Keratinocyte (primary cell): ENCODE results near the gene CLSTN1. TPM values are rescaled to one million over a fixed set of nuclear protein-coding genes. Genes with fewer than 3 reads are reported as not detected.

Experiments
- DNase-seq: peaks from one replicate; pipeline ENCODE4 v3.0.0-alpha.2; 2011; ENCODE audit warnings: low read depth, missing footprints, low spot score
- FAIRE-seq: peaks from 2 replicates; lab custom pipeline; 2011; peaks lifted over from hg19 to GRCh38; lab: Jason Lieb, UNC
- H2AFZ ChIP-seq: 2 replicates; pipeline ENCODE4 v1.6.0; 2012; ENCODE audit warnings: low read length, control low read depth, inconsistent platforms; ENCODE audit not compliant: control insufficient read depth
- H3K27ac ChIP-seq: 2 replicates; pipeline ENCODE4 v1.5.1; 2011; ENCODE audit warnings: low read length; ENCODE audit not compliant: control insufficient read depth, insufficient read depth
- H3K27me3 ChIP-seq: 3 replicates; pipeline ENCODE4 v1.6.0; 2011; ENCODE audit warnings: low read length; ENCODE audit not compliant: control insufficient read depth, insufficient read depth; ENCODE audit errors: extremely low read depth
- H3K36me3 ChIP-seq, 2 experiments: 2 replicates in 1 of 2; 3 replicates in 1 of 2; pipeline ENCODE4 v1.5.1; 2011; ENCODE audit warnings: low read length in 2 of 2, mild to moderate bottlenecking in 1 of 2; ENCODE audit not compliant: control insufficient read depth in 2 of 2, insufficient read depth in 2 of 2; ENCODE audit errors: extremely low read depth in 1 of 2
- H3K4me1 ChIP-seq: 3 replicates; pipeline ENCODE4 v1.5.1; 2011; ENCODE audit warnings: low read length; ENCODE audit not compliant: control insufficient read depth, insufficient read depth; ENCODE audit errors: extremely low read depth
- H3K4me2 ChIP-seq: 3 replicates; pipeline ENCODE4 v1.6.0; 2011; ENCODE audit warnings: low read depth, low read length; ENCODE audit not compliant: control insufficient read depth, insufficient read depth; ENCODE audit errors: extremely low read depth
- H3K4me3 ChIP-seq, 3 experiments: fragments of 200-600 bp in 1 of 3; sonication (generic) in 1 of 3; 2 replicates in 2 of 3; 3 replicates in 1 of 3; pipeline ENCODE4 v1.5.1; 2011 to 2016; ENCODE audit warnings: low read length in 3 of 3, mild to moderate bottlenecking in 3 of 3, control low read depth in 2 of 3, inconsistent platforms in 1 of 3, low read depth in 1 of 3, mixed read lengths in 1 of 3, mixed run types in 1 of 3, moderate library complexity in 1 of 3; ENCODE audit not compliant: control insufficient read depth in 2 of 3, insufficient read depth in 2 of 3; ENCODE audit errors: extremely low read depth in 1 of 3
- H3K79me2 ChIP-seq: 2 replicates; pipeline ENCODE4 v1.6.0; 2012; ENCODE audit warnings: low read length; ENCODE audit not compliant: control insufficient read depth, insufficient read depth
- H3K9ac ChIP-seq: 3 replicates; pipeline ENCODE4 v1.6.0; 2011; ENCODE audit warnings: low read length; ENCODE audit not compliant: control insufficient read depth, insufficient read depth; ENCODE audit errors: extremely low read depth
- H3K9me1 ChIP-seq: 3 replicates; pipeline ENCODE4 v1.6.0; 2011; ENCODE audit warnings: low read length; ENCODE audit not compliant: control insufficient read depth, insufficient read depth; ENCODE audit errors: extremely low read depth
- H3K9me3 ChIP-seq: 2 replicates; pipeline ENCODE4 v1.5.1; 2012; ENCODE audit warnings: low read depth, low read length; ENCODE audit not compliant: control insufficient read depth
- H4K20me1 ChIP-seq: 3 replicates; pipeline ENCODE4 v1.6.0; 2011; ENCODE audit warnings: low read length; ENCODE audit not compliant: control insufficient read depth, insufficient read depth; ENCODE audit errors: extremely low read depth
- EZH2 ChIP-seq: IDR thresholded peaks from one replicate; pipeline ENCODE4 v1.6.1; 2012; ENCODE audit warnings: inconsistent platforms, mild to moderate bottlenecking, low read length, moderate library complexity
- dilution Hi-C: fragments of 300-500 bp; cut with MboI; formaldehyde crosslinking; loops from one replicate; pipeline ENCODE4 v1.7.0; 2020; ENCODE audit warnings: low sequenced_read_pairs; ENCODE audit not compliant: extremely low pct_ligation_motif_present
- polyA plus RNA-seq, 5 experiments: library from polyadenylated mRNA; depleted of rRNA in 3 of 5; stranded (reverse) in 3 of 5; stranded (forward) in 1 of 5; unstranded in 1 of 5; fragments of >200 nt; gene quantifications; 1 replicate in 1 of 5; 2 replicates in 3 of 5; 3 replicates in 1 of 5; pipeline versions ENCODE4 v1.2.1 to v1.2.3, GENCODE V29; 2011 to 2012; ENCODE audit warnings: missing spikeins in 2 of 5, low read depth in 1 of 5, low replicate concordance in 1 of 5
- TF ChIP-seq, protein P1 (sequence below), 3 experiments: IDR thresholded peaks in 1 of 3; conservative IDR thresholded peaks in 1 of 3; optimal IDR thresholded peaks in 1 of 3; 2 replicates in 2 of 3; 3 replicates in 1 of 3; pipeline versions ENCODE3 to v1.5.1; 2011; ENCODE audit warnings: low read length in 3 of 3, mild to moderate bottlenecking in 3 of 3, moderate library complexity in 2 of 3, control low read depth in 1 of 3, inconsistent platforms in 1 of 3; ENCODE audit not compliant: insufficient read depth in 2 of 3; ENCODE audit errors: extremely low read depth in 1 of 3

The CLSTN1 gene
- polyA plus RNA-seq, 1 donor (not counting 4 experiments of a cell fraction or from before 2014, with no cell fraction given), result 90.3 TPM

DNA sequence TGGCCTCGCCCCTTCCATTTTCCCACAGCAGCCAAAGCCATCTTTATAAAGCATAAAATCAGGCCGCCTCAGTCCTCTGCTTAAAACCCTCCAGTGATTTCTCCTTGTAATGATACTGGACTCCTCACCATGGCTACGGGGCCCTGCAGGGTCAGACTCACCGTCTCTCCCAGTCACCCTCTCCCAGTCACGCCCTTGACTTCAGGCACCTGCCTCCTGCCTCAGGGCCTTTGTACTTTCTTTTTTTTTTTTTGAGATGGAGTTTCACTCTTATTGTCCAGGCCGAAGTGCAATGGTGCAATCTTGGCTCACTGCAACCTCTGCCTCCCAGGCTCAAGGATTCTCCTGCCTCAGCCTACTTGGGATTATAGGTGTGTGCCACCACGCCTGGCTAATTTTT, 124.4 kb downstream of the CLSTN1 start:
- DNase-seq (no peak), FAIRE-seq (peak; percentile 34)
- dilution Hi-C loops, result no loop called here
- H3K27me3 ChIP-seq, result no peaks in the 10 kb centered on the region
- no peaks in the 10 kb centered on the region for H3K9me3 ChIP-seq
- H2AFZ ChIP-seq, result no peak overlapping the region
- peak overlapping the region in 1 of 3 experiments; percentile 13 for H3K4me3 ChIP-seq
- H3K36me3 ChIP-seq, result peaks cover 0 to 5% of the 10 kb centered on the region in 2 experiments
- H3K27ac ChIP-seq, result peak overlapping the region; percentile 92
- H3K79me2 ChIP-seq, result peaks cover 11% of the 10 kb centered on the region
- H3K9me1 ChIP-seq, result no peaks in the 10 kb centered on the region
- no peak for TF ChIP-seq EZH2
- TF ChIP-seq, protein P1, sequence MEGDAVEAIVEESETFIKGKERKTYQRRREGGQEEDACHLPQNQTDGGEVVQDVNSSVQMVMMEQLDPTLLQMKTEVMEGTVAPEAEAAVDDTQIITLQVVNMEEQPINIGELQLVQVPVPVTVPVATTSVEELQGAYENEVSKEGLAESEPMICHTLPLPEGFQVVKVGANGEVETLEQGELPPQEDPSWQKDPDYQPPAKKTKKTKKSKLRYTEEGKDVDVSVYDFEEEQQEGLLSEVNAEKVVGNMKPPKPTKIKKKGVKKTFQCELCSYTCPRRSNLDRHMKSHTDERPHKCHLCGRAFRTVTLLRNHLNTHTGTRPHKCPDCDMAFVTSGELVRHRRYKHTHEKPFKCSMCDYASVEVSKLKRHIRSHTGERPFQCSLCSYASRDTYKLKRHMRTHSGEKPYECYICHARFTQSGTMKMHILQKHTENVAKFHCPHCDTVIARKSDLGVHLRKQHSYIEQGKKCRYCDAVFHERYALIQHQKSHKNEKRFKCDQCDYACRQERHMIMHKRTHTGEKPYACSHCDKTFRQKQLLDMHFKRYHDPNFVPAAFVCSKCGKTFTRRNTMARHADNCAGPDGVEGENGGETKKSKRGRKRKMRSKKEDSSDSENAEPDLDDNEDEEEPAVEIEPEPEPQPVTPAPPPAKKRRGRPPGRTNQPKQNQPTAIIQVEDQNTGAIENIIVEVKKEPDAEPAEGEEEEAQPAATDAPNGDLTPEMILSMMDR (optimal IDR thresholded peaks at IDR 0.05 in 1 of 3, IDR thresholded peaks at IDR 0.05 in 1 of 3, conservative IDR thresholded peaks at IDR 0.05 in 1 of 3; ENCODE audit: extremely low read depth in 1 of 3, insufficient read depth in 2 of 3, low read length in 3 of 3), result no peak
- H3K9ac ChIP-seq, result peak overlapping the region; percentile 70
- H3K4me1 ChIP-seq, result peaks cover 33% of the 10 kb centered on the region
- peak overlapping the region; percentile 73 for H3K4me2 ChIP-seq
- no peaks in the 10 kb centered on the region for H4K20me1 ChIP-seq

DNA sequence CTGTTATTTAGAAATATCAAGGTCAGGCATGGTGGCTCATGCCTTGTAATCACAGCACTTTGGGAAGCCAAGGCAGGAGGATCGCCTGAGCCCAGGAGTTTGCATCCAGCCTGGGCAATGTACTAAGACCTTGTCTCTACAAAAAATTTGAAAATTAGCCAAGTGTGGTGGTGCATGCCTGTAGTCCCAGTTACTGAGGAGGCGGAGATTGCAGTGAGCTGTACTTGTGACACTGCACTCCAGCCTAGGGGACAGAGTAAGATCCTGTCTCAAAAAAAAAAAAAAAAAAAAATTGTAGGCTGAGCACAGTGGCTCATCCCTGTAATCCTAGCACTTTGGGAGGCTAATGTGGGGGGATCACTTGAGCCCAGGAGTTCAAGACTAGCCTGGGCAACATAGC, 127.0 kb downstream of the CLSTN1 start:
- H3K4me1 ChIP-seq, result peaks cover 30% of the 10 kb centered on the region
- no peak for DNase-seq

More for the DNA sequence above, 127.0 kb downstream of the CLSTN1 start:
- no peaks in the 10 kb centered on the region for H3K9me1 ChIP-seq
- H3K79me2 ChIP-seq, result no peaks in the 10 kb centered on the region
- H3K9me3 ChIP-seq, result no peaks in the 10 kb centered on the region
- H3K4me3 ChIP-seq, result no peak overlapping the region
- H3K9ac ChIP-seq, result no peak overlapping the region
- no peaks in the 10 kb centered on the region for H3K27me3 ChIP-seq
- no peak overlapping the region for H3K27ac ChIP-seq
- H2AFZ ChIP-seq, result no peak overlapping the region
- no peak overlapping the region for H3K4me2 ChIP-seq
- H4K20me1 ChIP-seq, result no peaks in the 10 kb centered on the region
- no peak for FAIRE-seq
- dilution Hi-C loops, result no loop called here
- H3K36me3 ChIP-seq, result peaks cover 5% of the 10 kb centered on the region in 2 experiments
- TF ChIP-seq, protein P1 (optimal IDR thresholded peaks at IDR 0.05 in 1 of 3, IDR thresholded peaks at IDR 0.05 in 1 of 3, conservative IDR thresholded peaks at IDR 0.05 in 1 of 3; ENCODE audit: extremely low read depth in 1 of 3, insufficient read depth in 2 of 3, low read length in 3 of 3), result no peak
- TF ChIP-seq EZH2, result no peak
